Placental epithelial cell (primary cell): Measurements from ENCODE around the gene PTPMT1. TPM values are rescaled to one million over a fixed set of nuclear protein-coding genes. Genes with fewer than 3 reads are reported as not detected.

Source experiments
- small RNA-seq: library from RNA; depleted of rRNA; stranded (forward); fragments of <200 nt; gene quantifications from one replicate; pipeline ENCODE3, GENCODE V24; 2012
- total RNA-seq: library from RNA; depleted of rRNA; stranded (reverse); fragments of >200 nt; gene quantifications from 2 replicates; pipeline ENCODE4 v1.2.3, GENCODE V29; 2012

The PTPMT1 gene, protein sequence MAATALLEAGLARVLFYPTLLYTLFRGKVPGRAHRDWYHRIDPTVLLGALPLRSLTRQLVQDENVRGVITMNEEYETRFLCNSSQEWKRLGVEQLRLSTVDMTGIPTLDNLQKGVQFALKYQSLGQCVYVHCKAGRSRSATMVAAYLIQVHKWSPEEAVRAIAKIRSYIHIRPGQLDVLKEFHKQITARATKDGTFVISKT
- 38.1 and 79.4 TPM in 2 replicates for total RNA-seq

DNA sequence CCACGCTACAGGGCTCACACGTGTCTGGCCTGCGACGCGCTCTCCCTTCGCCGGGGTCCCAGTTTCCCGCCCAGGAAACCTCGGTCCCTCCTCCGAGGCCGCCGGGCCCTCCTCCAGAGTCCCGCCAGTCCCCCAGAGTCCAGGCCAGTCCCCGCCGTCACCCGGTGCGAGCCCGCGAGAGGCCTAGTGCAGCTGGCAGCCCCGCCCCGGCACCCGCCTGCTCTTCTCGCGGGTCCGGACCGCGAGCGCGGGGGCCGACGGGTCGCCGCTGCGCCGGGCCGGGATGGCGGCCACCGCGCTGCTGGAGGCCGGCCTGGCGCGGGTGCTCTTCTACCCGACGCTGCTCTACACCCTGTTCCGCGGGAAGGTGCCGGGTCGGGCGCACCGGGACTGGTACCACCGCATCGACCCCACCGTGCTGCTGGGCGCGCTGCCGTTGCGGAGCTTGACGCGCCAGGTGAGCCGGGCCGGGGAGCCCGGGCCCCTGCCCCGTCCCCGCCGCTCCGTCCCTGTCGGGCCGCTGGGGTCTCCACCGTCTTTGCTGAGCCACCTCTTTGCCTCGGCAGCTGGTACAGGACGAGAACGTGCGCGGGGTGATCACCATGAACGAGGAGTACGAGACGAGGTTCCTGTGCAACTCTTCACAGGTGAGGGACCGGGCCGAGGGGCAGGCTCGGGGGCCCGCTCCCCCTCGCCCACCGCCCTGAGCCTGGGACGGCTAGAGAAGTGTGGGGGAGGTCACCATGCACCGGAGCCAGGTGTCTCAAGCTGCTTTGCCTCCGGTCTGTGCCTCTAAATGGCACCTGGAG is at the start of gene PTPMT1:
PTPMT1 (plus strand) TSS at position 260 of the 809 bp plus-strand sequence; CDS start at position 284, 24 bp downstream.

GRCh38 chr11:47552566-47553405 is 12.6 kb upstream of the PTPMT1 start, which contains the start of gene CELF1:
CELF1 (minus strand) TSS chr11:47553132; CDS start chr11:47499523, 53,609 bp downstream.

DNA sequence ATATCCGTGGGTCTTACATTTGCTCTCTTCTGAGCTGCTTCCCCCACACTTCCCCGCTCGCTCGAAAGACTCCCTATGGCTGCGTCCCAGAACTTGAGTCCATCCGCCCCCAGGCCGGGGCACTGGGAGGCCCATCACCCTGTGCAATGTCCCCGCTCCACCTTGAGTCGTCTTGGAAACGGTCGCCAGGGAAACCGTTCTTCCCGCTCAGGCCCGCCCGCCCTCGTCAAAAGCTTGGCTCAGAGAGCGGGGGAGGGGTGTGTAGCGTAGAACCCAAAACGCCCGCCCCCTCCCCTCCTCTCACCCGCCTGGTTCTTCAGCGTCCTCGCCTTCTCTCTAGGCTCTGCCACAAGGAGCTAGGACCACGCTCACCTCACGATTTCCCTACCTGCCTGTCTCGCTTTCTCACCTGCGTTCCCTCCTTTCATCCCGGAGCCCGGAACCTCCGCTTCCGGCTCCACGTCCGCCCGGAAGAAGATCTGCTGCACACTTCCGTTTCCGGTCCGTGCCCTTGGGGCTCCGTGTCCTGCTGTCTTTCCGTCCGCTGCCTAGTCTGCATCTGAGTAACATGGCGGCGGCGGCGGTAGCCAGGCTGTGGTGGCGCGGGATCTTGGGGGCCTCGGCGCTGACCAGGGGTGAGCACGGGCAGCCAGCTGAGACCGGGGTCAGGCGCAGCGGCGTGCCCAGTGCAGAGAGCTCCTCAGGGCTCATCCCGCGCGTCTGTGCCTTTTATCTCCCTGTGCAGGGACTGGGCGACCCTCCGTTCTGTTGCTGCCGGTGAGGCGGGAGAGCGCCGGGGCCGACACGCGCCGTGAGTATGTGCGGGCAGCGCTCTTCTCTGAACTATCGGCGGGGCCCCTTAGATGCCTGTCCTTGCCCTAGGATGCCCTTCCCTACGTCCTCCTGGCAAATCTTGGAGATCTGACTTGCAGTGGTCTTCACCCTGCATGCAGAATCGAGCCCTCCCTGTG is 13.4 kb downstream of the PTPMT1 start, which contains the start of the genes KBTBD4 and NDUFS3:
KBTBD4 (minus strand) TSS at position 447 of the 971 bp plus-strand sequence; CDS start at position 428, 19 bp downstream.
NDUFS3 (plus strand) TSS at position 551 of the 971 bp plus-strand sequence; CDS start at position 569, 18 bp downstream.

GRCh38 chr11:47586098-47586855 is 20.9 kb downstream of the PTPMT1 start, which contains the start of gene FAM180B:
FAM180B (plus strand) TSS chr11:47586678; CDS start chr11:47586769, 91 bp downstream.

DNA sequence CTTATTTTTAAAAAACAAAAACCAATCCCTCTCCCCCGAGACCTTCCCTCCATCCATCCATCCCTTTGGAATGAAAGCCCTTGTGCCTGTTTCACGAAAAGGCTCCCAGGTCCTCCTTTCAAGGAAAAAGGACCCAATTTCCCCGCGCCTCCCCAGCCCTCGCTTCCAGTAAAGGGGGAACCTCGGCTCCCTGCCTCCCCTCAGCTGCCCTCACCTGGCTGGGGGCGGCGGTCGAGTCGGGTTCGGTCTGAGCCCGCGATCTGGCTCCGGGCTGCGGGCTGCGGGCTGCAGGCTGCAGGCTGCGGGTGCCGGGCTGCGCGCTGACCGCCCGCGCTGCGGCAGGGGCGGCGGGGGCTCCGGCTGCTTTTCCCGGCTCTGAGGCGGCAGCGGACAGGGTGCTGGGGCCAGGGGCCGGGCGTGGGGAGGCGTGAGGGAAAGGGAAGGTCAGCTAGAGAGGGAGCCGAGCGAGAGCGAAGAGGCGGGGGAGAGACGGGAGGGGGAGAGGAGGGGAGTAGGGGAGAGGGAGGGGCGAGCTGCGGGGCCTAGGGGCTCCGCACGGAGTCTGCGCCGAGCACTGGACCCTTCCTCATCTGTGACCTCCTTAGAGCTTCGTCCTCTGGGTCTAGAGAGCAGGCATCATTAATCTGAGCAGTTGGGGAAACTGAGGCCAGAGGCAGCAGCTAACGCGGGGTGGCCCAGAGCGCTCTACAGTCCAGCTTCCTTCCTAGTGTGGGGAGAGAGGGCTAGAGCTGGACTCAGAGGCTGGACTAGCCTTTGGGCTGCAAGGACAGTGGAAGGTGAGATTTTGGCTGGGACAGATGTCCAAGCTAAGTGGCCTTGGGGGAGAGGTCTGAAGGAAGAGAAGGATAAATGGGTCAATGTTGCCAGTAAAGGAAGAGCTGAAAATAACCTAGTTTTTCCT is 28.8 kb downstream of the PTPMT1 start, which contains the start of gene C1QTNF4:
C1QTNF4 (minus strand) TSS at position 478 of the 922 bp plus-strand sequence. CDS start 3,601 bp downstream, outside the sequence.

Small RNAs within 50 kb of the gene (small RNA-seq; reads per million reads assigned to genes)
- 0.09 reads per million for gene RN7SL652P
- gene RNU5E-10P, result not detected

Other genes with a start within 250 kb of the PTPMT1 start
- not detected in 2 replicates for gene MYBPC3, start 212.9 kb upstream of the PTPMT1 start, total RNA-seq
- gene SPI1, start 187.1 kb upstream of the PTPMT1 start, total RNA-seq, result not detected in 2 replicates
- 51.0 and 138 TPM in 2 replicates for gene SLC39A13, start 157.0 kb upstream of the PTPMT1 start, total RNA-seq
- gene PSMC3, start 139.2 kb upstream of the PTPMT1 start, total RNA-seq, result 122 and 195 TPM in 2 replicates
- gene RAPSN, start 116.5 kb upstream of the PTPMT1 start, total RNA-seq, result 0.79 and 1.6 TPM in 2 replicates
- 84.4 and 123 TPM in 2 replicates for gene CELF1, start 12.5 kb upstream of the PTPMT1 start, total RNA-seq
- 20.4 and 34.4 TPM in 2 replicates for gene KBTBD4, start 13.4 kb downstream of the PTPMT1 start, total RNA-seq
- 53.0 and 71.9 TPM in 2 replicates for gene NDUFS3, start 13.5 kb downstream of the PTPMT1 start, total RNA-seq
- under 0.01 TPM in 1 of 2 replicates, not detected in the other for gene FAM180B, start 21.1 kb downstream of the PTPMT1 start, total RNA-seq
- 2.0 and 3.6 TPM in 2 replicates for gene C1QTNF4, start 28.8 kb downstream of the PTPMT1 start, total RNA-seq
- 41.2 and 117 TPM in 2 replicates for gene MTCH2, start 77.0 kb downstream of the PTPMT1 start, total RNA-seq
- gene AGBL2, start 149.8 kb downstream of the PTPMT1 start, total RNA-seq, result 6.4 and 9.4 TPM in 2 replicates
- gene FNBP4, start 201.7 kb downstream of the PTPMT1 start, total RNA-seq, result 54.8 and 109 TPM in 2 replicates